Left lung (tissue), 10 donors: Measurements from ENCODE around the gene B4GALT4. TPM values are rescaled to one million over a fixed set of nuclear protein-coding genes. Genes with fewer than 3 reads are reported as not detected.
"Not testable (repeated sequence)": the region's sequence is repeated elsewhere in the genome, so short reads cannot be mapped to it uniquely, and the experiment has no call there.

Source experiments
- ATAC-seq: fragments of 200-7000 bp; cut with Tn5 transposase; one replicate; pipeline ENCODE4 v1.9.1; 2020; ENCODE audit warnings: moderate library complexity
- DNase-seq, 4 donors: peaks; one replicate each; pipeline ENCODE4 v3.0.0-alpha.2; 2013 to 2020
- H3K27ac ChIP-seq, 2 donors: fragments of 200-600 bp; sonication (generic) in 1 of 2; one replicate each; pipeline versions ENCODE4 v1.5.0 to v1.8.0; 2020 to 2021
- H3K27me3 ChIP-seq, 2 donors: fragments of 200-600 bp; sonication (generic) in 1 of 2; one replicate each; pipeline versions ENCODE4 v1.5.0 to v1.8.0; 2020 to 2021
- H3K36me3 ChIP-seq, 2 donors: fragments of 200-600 bp; sonication (generic) in 1 of 2; one replicate each; pipeline versions ENCODE4 v1.5.0 to v1.8.0; 2020 to 2021
- H3K4me1 ChIP-seq, 2 donors: fragments of 200-600 bp; one replicate each; pipeline ENCODE4 v1.8.0; 2021
- H3K4me3 ChIP-seq, 2 donors: fragments of 200-600 bp; sonication (generic) in 1 of 2; one replicate each; pipeline versions ENCODE4 v1.5.0 to v1.8.0; 2020 to 2021; ENCODE audit warnings: mild to moderate bottlenecking in 1 of 2
- H3K9me3 ChIP-seq, 2 donors: fragments of 200-600 bp; sonication (generic) in 1 of 2; one replicate each; pipeline versions ENCODE4 v1.5.0 to v1.8.0; 2020 to 2021
- intact Hi-C, 2 donors: fragments of 100-400 bp; cut with DNase I; formaldehyde crosslinking; loops; one replicate each; pipeline versions ENCODE4 v1.11.2 to v1.14.2; 2022
- polyA plus RNA-seq, 6 donors: library from polyadenylated mRNA; unstranded; fragments of 120-200 nt; gene quantifications; one replicate each; pipeline ENCODE4 v1.2.1, GENCODE V29; 2013; ENCODE audit not compliant: insufficient read length in 6 of 6
- total RNA-seq, 2 donors: library from RNA; stranded (reverse); fragmentation: NEBNext Ultra II Directional; extraction: Animal tissue kit (Norgen Biotek cat#: 25700); gene quantifications; one replicate each; pipeline ENCODE4 v1.2.1, GENCODE V29; 2021
- TF ChIP-seq, protein P1 (sequence below), 2 donors: fragments of 200-600 bp; sonication (generic) in 1 of 2; IDR thresholded peaks; one replicate each; pipeline versions ENCODE4 v1.5.0 to v1.8.0; 2021; ENCODE audit warnings: antibody characterized with exemption in 2 of 2
- donor health status: DM: no; HTN: yes; CAD: no.
- donor health status: DM: no; HTN: no; CAD: no.

The B4GALT4 gene
- total and polyA plus RNA-seq, 8 donors, result 14.9 to 35.4 (median 29.2) TPM

DNA sequence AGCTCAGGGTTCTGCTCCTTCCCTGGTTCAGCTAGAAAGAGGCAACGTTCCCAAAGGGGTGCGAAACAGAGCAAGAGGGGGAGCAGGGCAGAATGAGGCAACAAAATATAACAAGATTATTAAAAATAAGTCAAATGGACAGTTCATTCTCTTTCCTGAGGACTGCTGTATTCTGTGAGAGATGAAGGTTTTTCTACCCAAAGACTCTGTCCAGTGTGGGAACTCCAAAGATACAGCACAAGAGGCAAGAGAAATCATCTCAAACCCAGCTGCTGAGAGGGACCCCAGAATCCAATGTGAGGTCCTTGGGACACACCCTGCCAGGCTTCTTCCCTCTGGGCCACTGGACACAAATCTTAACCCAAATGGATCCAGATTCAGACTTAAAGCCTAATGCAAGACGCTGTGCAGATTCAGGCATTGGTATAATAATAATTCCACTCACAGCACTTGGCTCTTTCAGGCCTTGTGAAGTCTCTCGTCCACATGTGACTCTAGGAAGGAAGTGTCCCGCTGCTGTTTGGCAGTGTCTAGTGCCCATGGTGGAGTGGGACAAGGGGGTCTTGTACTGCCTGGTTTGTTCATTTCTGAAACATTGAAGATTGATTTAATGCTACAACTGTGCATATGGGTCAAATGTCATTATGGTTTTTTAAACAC is 39.0 kb upstream of the B4GALT4 start:
- ATAC-seq, result no peak
- TF ChIP-seq, protein P1, sequence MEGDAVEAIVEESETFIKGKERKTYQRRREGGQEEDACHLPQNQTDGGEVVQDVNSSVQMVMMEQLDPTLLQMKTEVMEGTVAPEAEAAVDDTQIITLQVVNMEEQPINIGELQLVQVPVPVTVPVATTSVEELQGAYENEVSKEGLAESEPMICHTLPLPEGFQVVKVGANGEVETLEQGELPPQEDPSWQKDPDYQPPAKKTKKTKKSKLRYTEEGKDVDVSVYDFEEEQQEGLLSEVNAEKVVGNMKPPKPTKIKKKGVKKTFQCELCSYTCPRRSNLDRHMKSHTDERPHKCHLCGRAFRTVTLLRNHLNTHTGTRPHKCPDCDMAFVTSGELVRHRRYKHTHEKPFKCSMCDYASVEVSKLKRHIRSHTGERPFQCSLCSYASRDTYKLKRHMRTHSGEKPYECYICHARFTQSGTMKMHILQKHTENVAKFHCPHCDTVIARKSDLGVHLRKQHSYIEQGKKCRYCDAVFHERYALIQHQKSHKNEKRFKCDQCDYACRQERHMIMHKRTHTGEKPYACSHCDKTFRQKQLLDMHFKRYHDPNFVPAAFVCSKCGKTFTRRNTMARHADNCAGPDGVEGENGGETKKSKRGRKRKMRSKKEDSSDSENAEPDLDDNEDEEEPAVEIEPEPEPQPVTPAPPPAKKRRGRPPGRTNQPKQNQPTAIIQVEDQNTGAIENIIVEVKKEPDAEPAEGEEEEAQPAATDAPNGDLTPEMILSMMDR (IDR thresholded peaks at IDR 0.05), result no peak
- no peaks in the 10 kb centered on the region for H3K27me3 ChIP-seq
- H3K4me3 ChIP-seq, result no peak overlapping the region
- peaks cover 0 to 13% of the 10 kb centered on the region in 2 donors for H3K9me3 ChIP-seq
- no peak for DNase-seq
- no peaks in the 10 kb centered on the region for H3K36me3 ChIP-seq
- H3K4me1 ChIP-seq, result peaks cover 0 to 15% of the 10 kb centered on the region in 2 donors
- intact Hi-C loops, result no loop called here
- H3K27ac ChIP-seq, result peak overlapping the region; percentile 48 to 68

DNA sequence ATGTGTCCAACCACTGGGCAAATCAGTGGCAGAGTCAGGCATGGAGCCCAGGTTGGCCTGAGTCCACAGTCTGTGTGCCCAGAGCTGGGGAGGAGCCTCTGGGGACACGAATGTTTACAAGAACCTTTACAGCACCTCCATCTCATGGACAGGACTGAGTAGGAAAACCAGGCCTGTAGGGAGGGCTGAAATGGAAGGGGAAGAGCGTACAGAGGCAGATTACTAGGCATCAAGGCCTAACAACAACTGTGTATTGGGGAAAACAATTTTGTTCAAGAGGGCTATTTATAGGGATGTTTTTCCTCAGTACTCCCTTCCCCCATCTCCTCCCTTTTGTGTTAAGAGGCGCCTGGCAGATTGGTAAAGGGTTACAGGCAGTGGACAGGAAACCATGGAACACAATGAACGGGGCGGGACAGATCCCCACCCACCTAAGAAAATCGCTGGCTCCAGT is 38.5 kb upstream of the B4GALT4 start:
- DNase-seq, result peak in 1 of 4 donors; percentile 63
- Histone ChIP-seq H3K4me1 (peaks cover 0 to 15% of the 10 kb centered on the region in 2 donors), H3K36me3 (no peaks in the 10 kb centered on the region), H3K27me3 (no peaks in the 10 kb centered on the region), H3K27ac (peak overlapping the region; percentile 48 to 68), H3K9me3 (peaks cover 0 to 13% of the 10 kb centered on the region in 2 donors), H3K4me3 (no peak overlapping the region)
- TF ChIP-seq, protein P1 (IDR thresholded peaks at IDR 0.05), result no peak
- peak; percentile 75 for ATAC-seq
- intact Hi-C loops, result no loop called here

DNA sequence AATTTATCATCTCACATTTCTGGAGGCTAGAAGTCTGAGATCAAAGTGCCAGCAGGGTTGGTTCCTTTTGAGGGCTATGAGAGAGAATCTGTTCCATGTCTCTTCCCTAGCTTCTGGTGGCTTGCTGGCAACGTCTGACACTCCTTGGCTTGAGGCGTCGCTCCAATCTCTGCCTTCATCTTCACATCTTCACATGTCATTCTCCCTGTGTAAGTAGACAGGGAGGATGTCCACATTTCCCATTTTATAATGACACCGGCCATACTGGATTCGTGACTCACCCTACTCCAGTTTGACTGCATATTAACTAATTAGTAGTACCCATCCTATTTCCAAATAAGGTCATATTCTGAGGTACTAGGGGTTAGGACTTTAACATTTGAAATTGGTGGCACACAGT is 36.0 kb upstream of the B4GALT4 start:
- H3K27ac ChIP-seq, result no peak overlapping the region
- no peaks in the 10 kb centered on the region for H3K36me3 ChIP-seq
- H3K27me3 ChIP-seq, result no peaks in the 10 kb centered on the region
- H3K4me3 ChIP-seq, result no peak overlapping the region
- TF ChIP-seq, protein P1 (IDR thresholded peaks at IDR 0.05), result no peak
- intact Hi-C loops, result no loop called here
- no peak for ATAC-seq
- H3K9me3 ChIP-seq, result no peaks in the 10 kb centered on the region
- H3K4me1 ChIP-seq, result peaks cover 0 to 15% of the 10 kb centered on the region in 2 donors
- DNase-seq, result no peak

DNA sequence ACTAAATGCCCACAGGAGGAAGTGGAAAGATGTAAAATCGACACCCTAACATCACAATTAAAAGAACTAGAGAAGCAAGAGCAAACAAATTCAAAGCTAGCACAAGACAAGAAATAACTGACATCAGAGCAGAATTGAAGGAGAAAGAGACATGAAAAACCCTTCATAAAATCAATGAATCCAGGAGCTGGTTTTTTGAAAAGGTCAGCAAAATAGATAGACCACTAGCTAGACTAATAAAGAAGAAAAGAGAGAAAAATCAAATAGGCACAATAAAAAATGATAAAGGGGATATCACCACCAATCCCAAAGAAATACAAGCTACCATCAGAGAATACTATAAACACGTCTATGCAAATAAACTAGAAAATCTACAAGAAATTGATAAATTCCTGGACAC is 29.5 kb upstream of the B4GALT4 start:
- ATAC-seq, H3K36me3 ChIP-seq, H3K9me3 ChIP-seq, DNase-seq, H3K4me3 ChIP-seq, H3K4me1 ChIP-seq, H3K27ac ChIP-seq, intact Hi-C loops, H3K27me3 ChIP-seq: not testable (repeated sequence)

DNA sequence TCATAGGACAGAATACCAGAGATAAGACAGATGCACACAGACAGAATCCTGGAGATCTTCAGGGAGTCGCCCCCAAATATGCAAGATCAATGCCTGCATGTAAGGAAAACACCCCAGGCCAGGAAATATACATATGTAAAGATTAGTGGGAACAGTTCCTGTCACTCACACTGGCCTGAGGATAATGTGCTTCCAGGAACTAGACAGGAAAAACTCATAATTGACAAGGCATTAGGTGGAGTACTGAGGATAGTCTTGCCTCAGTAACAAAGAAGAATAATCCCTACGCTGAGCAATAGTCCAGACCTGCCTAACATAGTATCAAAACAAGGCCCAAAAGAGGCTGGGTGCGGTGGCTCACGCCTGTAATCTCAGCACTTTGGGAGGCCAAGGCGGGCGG is 20.4 kb upstream of the B4GALT4 start:
- Histone ChIP-seq H3K27me3 (no peaks in the 10 kb centered on the region), H3K27ac (no peak overlapping the region), H3K4me1 (peaks cover 0 to 12% of the 10 kb centered on the region in 2 donors), H3K4me3 (no peak overlapping the region), H3K9me3 (no peaks in the 10 kb centered on the region), H3K36me3 (no peaks in the 10 kb centered on the region)
- DNase-seq (no peak), ATAC-seq (no peak)
- intact Hi-C loops, result no loop called here
- TF ChIP-seq, protein P1 (IDR thresholded peaks at IDR 0.05), result no peak

DNA sequence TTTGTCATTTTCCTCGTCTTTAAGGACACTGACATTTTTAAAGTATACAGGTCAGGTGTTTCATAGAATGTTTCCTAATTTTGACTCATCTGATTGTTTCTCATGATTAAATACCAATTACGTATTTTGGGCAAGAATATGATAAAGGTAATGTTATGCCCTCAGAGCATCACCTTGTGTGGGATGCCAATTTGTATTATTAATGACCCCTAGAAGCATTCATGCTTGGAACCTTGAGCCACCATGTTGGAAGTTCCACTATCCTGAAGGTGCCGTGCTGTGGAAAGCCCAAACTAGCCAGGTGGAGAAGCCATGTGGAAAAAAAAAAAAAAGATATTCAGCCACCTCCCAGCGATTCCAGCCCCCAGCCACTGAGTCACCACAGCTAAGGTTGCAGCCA is 19.1 kb upstream of the B4GALT4 start:
- Histone ChIP-seq H3K4me3 (no peak overlapping the region), H3K36me3 (no peaks in the 10 kb centered on the region), H3K27me3 (no peaks in the 10 kb centered on the region), H3K27ac (no peak overlapping the region), H3K4me1 (peaks cover 0 to 12% of the 10 kb centered on the region in 2 donors), H3K9me3 (no peaks in the 10 kb centered on the region)
- intact Hi-C loops, result no loop called here
- no peak for DNase-seq
- TF ChIP-seq, protein P1 (IDR thresholded peaks at IDR 0.05), result no peak
- ATAC-seq, result no peak
